Stimulated activated CD4-positive, alpha-beta T cell treated with anti-CD3 and anti-CD28 coated beads, Interleukin-12 subunit alpha, Interleukin-12 subunit beta, amount 100 ng/mL, for 24 hours (primary cell): ENCODE measurements around the gene ZWILCH.
A peak's percentile ranks its signal among the peaks of the same experiment; 100 is the strongest.

Source experiments
- DNase-seq, 2 experiments: peaks; one replicate each; pipeline ENCODE4 v3.0.0-alpha.2; 2020; ENCODE audit warnings: low read depth in 2 of 2

ZWILCH gene

DNA sequence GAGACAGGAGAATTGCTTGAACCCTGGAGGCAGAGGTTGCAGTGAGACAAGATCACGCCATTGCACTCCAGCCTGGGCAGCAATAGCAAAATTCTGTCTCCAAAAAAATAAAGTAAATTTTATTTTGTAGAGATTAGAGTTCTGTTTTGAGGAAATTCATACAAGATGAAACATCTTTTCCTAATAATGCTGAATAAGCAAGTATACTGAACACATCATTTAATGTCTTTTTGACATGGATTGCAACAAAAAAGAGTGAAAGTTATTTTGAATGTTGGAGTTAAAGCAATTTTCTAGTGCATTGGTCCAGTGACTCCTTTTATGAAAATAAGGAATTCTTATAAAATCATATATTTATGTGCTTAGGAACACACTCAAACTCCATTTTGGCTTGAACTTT, 40.1 kb downstream of the ZWILCH start:
- no peak for DNase-seq

DNA sequence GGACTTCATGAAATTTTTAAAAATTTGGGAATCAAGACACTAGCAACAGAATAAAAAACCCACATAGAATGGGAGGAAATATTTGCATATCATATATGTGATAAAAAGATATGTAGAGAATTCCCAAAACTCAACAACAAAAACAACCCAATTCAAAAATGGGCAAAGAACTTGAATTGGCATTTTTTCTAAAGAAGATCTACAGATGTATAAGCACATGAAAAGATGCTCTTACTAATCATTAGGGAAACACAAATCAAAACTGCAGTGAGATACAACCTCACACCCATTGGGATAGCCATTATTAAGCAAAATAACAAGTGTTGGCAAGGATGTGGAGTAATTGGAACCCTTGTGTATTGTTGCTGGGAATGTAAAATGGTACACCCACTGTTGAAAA, 50.6 kb downstream of the ZWILCH start:
- DNase-seq, result no peak

DNA sequence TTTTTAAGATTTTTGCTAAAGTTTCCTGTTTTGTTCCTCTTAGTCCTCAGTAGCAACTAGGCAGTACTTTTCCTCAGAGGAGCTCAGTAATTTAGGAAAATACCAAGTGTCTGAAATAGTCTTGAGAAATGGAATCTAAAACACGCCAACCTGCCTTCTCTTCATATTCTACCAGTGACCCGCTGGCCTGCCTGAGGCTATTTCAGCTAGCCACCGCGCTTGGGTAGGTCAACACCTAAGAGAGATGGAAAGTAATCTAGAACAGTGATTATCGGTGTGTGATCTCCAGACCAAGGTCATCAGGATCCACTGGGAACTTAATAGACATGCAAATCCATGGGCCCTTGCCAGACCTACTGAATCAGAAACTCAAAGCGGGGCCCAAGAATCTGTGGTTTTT, 53.1 kb downstream of the ZWILCH start:
- no peak for DNase-seq

DNA sequence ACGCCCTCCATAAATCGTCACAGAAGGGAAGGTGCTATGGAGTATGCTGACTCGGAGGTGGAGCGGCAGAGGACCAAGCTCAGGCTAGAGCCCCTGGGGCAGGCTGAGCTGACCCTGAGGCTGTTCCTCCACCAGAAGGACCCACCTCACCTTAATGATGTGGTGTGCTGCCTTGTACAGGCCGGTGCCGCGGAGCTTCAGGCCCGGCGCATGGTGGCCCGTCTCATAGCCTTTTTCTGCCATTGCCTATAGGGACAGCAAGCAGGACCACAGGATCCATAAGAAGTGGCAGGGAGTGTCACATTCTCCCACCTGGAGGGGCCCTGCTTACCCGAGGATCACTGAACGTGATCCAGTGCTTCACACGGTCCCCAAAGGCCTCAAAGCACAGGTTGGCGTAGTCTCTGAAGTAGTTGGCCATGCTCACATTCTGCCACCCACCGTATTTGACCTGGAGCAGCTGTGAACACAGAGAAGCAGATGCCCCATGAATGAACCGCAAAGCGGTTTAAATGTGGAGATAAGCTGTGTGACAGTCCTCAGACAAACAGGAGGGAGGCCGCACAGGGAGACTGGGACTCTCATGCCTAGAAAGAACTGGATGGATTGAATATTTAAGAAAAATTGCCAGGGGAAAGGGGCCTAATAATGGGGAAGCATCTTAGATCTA, 55.9 kb downstream of the ZWILCH start:
- no peak for DNase-seq

DNA sequence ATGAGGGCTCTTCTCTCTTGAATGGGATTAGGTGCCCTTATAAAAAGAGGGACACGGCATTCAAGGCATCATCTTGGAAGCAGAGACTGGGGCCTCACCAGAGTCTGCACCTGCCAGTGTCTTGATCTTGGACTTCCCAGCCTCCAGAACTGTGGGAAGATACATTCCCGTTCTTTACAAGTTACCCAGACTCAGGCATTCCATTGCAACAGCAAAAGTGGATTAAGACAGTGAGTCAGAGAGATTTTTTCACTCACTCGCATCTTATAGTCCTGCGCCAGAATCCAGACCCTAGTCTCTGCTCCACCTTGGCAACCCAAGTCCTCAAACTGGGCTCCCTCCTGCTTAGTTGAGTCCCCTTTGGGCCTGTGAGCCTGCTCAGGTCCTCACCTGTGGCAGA, 58.0 kb downstream of the ZWILCH start:
- DNase-seq, result no peak

DNA sequence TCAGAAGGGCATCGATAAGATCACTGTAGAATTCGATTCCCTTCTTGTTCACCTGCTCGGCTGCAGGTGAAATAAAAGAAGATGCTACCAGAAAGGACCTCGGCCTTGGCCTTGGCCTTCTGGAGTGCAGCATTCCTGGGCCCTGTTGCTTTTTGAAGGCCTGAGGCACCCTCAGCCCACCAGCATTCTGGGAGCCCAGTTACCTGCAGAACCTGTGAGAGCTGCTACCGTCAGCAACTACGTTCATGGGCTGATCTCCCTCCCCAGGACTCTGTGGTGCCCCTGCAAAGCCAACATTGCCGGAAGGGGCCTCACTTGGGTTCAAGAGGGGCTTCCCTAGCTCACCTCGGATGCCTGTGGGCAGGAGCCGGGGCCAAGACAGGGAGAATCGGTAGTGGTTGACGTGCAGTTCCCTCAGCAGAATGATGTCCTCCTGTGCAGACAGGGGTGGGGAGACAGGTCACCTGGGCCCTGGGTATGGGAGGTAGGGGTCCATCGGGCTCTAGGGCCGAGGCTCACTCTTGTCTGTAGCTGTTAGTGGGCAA, 58.5 kb downstream of the ZWILCH start:
- no peak for DNase-seq

DNA sequence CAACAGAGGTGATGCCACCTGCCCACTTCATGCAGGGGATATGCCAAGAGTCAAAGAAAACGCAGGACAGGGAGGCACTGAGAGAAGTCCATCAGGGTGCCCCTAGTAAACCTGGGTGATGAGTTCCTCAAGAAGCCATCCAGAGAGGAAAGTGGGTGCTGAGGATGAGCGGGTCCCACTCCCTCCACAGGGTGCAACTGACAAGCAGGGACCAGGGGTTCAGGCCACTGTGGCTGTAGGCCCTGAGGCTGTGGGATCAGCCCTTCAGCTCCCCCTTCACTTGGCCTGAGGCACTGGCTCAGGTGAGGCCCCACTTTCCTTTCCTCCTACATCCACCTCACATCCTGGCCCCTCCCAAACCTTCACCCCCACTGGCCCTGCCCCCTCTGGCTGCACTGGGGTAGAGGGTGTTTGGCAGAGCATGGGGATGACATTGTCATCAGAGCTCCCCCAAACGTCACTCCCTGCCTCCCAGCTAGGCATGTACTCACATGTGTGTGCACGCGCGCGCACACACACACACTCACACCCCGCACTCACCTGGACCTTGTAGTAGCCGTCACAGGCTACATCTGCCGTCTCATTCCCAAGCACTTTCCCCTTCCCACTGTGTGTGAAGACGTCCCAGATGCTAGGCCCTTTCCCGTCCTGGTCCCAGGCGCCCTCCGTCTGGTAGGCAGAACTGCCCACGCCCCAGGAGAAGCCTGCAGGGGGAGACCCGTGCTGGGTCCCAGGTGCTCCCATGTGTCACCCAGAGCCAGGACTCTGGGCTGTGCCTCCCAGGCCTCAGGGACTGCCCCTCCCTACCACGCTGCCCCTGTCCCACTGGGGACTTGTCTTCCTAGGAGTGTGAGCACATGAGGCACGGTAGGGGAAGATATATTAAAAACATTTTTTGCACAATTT, 59.3 kb downstream of the ZWILCH start:
- no peak for DNase-seq

DNA sequence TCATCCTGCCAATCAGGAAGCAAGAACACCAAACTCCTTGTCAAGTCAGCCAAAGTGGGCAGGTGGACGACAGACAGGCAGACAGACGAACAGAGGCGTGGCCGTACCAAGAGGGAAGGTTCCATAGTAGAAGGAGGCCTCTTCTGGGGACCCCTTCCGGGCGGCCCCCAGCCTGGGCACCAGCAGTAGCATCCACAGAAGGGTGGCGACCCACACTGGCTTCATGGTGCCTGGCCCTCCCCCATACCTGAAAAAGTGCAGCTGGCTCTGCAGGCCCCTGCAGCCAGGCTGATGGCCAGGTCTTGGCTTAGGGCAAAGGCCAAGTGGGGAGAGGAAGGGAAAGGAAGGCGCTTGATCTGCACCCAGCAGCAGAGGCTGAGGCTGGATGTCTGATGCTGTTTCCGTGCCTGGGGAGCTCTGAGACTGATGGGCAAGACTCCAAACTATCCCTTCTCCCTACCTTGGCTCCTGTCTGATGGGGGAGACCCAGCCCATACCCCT, 60.1 kb downstream of the ZWILCH start:
- no peak for DNase-seq

DNA sequence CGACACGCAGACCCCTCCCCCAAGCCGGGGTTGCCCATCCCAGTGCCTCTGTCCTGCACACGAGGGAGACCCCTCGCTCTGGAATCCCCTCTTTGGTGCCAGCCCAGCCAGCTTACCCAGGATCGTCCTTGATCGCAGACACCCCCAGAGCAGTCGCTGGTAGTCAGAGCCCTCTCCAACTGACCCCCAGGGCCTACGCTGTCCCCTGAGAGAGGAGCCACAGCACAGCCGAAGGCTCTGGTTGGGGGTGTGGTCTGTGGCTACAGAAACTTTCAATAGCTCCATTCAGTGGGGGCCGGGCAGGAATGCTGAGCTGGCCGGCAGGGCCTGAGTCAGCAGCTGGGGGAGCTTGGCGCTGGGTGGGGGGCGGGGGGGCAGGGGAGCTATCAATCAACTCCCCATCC, 60.6 kb downstream of the ZWILCH start, which contains the start of gene LCTL:
TSS of gene LCTL (minus strand) at position 258 of the 404 bp plus-strand sequence. CDS start 633 bp downstream, outside the sequence.
- DNase-seq, result no peak

DNA sequence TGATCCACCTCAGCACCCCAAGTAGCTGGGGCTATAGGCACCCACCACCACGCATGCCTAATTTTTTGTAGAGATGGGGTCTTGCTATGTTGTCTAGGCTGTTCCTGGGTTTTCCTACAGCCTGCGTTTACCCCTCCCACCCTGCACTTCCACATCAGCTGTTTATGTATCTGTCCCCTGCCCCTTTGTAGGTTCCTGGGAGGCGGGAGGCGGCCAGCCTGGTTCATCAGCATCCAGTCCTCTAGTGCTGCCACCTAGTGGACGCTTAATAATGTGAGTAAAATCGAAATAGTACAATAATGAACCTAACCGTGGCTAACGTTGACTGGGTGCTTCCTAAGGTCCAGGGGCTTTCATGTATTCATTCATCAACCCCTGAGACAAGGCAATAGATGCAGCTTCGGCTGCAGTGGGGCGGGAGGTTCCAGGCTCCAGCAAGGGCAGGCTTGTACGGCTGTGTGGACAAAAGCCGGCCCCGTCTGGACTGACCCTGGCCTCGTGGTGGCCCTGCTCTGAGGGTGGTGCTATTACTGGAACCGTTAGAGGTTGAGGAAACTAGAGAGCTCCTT, 61.9 kb downstream of the ZWILCH start:
- peak; percentile 15 to 33 for DNase-seq

DNA sequence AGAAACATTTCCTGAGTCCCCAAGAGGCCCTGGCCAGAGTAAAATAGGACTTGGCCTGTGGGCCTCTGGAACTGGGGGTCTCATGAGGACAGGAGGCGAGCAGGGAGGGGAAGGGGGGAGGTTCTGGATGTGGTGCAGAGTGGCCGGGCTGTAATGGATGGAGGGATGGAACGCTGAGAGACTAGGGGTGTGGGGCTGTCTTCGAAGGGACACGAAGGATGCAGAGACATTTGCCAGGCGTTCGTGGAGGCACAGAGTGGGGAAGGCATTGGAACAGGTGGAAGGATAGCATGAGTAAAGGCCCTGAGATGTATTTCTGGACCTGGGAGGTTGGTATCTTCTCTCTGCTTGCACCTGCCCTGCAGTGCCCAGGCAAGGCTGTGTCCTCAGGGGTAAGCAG, 62.8 kb downstream of the ZWILCH start:
- no peak for DNase-seq

DNA sequence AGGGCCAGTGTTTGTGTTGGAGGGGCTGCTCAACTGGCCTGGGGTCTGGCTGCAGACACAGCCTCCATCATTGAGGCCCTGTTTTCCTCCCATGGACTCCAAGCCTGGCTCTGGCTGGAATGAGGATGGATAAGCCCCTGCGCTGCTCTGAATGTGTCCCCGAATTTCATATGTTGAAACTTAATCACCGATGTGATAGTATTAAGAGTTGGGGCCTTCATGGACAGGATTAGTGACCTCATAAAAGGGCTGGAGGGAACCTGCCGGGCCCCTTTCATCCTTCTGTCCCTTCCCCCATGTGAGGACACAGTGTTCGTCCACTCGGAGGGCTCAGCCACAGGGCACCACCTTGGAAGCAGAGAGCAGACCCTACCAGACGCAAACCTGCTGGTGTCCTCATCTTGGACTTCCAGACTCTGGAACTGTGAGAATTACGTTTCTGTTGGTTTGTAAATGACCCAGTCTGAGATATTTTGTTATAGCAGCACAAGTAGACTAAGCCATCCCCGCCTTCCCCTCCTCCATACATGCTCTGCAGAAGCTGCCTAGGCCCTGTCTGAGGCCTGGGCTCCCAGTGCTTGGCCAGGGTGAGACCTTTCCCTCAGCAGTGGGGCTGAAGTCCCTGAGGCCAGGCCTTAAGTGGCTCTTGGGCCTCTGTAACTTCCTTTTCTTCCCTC, 64.5 kb downstream of the ZWILCH start:
- no peak for DNase-seq

DNA sequence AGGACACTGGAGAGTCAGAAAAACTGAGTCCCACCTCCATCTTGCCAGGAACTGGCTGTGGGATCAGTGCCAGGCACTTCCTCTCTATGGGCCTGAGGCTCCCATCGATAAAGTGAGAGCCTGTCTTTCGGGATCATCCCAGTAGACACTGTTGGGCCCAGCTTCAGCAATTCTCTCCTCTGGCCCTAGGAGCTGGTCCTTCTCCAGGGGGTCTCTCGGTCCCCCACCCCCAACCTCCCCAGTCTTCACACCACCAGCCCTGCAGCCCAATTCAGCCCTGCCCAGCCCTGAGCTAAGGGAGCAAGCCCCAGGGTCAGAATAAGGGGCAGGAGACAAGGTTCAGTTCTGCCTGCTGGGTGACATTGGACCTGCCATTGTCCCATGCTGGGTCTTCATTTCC, 65.2 kb downstream of the ZWILCH start:
- no peak for DNase-seq

DNA sequence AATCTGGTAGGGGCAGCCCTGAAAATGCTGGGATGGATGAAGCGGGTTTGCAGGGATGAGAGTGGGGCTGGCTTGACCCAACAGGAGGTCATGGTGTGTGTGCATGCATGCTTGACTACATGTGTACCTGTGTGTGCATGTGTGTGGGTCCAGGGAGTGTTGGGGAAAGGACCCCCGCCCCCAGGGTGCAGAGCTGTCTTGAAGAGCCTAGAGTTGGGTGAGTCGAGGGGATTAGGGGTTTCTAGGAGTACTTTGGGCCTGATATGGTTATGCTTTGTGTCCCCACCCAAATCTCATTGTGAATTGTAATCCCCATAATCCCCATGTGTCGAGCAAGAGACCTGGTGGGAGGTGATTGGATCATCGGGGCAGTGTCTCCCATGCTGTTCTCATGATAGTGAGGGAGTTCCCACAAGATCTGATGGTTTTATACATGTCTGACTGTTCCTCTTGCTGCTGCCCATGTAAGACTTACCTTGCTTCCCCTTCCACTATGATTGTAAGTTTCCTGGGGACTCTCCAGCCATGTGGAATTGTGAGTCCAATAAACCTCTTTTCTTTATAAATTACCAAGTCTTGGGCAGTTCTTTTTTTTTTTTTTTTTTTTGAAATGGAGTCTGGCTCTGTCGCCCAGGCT, 65.8 kb downstream of the ZWILCH start:
- DNase-seq, result no peak

DNA sequence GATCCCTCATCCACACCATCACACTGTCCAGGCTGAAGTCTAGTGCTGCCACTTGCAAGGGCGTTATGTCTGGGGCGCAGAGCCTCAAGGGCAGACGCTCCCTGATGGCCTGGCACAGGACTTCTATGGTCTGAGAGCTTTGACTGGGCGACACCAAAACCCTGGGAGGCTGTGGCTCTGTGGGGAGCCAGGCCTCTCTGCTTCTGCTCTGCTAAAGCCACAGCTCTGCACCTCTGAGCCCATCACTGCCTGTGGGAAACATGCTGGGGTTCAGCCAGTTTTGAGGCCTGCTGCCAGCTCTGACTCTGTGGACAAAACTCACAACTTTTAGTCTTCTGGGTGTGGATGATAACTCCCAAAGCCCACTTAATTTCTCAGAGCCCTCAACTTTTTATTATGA, 67.0 kb downstream of the ZWILCH start:
- DNase-seq, result no peak

DNA sequence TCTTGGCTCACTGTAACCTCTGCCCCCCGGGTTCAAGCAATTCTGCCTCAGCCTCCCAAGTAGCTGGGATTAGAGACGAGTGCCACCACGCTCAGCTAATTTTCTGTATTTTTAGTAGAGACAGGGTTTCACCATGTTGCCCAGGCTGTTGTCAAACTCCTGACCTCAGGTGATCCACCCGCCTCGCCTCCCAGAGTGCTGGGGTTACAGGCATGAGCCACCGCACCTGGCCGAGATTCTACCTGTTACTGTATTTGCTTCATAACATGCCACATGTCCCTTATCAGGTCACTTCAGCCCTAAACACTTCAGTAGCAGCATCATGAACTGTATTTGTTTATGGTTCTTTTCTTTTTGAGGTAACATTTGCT, 68.2 kb downstream of the ZWILCH start:
- no peak for DNase-seq

DNA sequence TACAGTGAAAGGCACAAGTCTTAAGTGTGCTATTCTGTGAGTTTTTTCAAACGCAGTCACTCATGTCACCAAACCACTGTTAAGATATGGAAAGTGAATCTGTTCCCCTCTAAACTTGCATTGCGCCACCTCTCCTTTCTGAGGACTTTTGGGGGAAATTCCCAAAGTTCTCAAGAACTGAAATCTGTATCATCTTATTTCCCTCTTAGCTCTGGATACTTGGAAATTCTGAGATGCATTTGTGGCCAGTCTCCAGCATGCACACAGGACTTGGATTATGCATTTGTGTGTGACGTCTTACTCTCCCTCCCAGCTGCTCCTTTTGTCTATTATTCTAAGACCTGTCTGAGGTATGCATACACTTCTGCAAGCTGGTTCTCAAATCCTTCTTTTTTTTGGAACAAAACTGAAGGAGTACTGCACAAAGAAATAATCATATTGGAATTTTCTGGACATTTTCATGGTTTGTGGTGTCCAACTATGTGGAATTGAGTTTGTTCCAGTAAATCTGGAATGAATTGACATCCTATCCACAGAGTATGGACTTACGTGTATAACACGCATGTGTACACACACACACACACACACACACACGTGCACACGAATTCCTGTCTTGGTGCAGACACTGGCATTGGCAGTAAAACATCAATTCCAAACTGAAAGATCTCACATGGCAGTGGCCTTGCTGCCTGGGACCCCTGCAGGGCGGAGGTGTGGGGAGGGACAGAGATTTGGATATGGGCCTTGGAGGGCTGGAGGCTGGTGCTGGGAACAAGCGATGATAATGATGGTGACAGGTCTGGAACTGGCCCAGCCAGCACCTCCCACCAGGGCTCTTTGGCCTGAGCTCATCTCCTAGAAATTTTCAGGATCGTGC, 68.8 kb downstream of the ZWILCH start:
- no peak for DNase-seq

DNA sequence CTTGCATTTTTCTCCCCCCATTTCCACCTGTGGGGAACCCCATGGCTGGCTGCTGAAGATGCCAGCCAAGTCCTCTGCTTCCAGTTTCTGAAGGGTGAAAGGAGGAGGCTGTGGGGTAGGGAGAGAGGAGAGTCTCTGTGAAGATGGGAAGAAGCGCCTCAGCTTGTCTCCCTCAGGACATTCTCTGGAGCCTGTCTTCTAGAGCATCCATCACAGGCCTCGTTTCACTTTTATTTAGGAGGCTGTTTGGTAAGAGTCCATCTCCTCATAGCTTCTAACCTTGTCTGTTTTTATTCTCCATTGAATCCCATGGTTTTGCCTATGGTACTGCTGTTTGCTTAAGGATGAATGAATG, 69.4 kb downstream of the ZWILCH start:
- DNase-seq, result no peak

DNA sequence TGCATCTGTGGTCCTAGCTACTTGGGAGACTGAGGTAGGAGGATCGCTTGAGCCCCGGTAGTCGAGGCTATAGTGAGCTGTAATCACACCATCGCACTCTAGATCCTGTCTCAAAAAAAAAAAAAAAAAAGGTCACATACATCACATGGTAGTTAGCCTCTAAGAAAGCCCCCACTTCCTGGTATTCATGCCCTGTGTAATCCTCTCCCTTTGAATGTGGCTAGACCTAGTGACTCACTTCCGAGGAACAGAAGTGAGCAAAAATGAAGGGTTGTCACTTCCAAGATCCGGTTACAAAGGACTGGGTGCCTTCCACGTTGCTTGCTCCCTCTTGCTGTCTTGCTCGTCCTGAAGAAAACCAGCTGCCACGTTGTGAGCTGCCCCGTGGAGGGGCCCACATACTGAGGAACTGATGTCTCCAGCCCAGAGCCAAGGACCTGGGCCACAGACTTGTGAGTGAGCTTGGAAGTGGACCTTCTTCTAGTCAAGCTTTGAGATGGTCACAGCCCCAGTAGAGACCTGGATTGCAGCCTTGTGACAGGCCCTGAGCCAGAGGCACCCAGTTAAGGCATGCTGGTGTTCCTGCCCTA, 73.3 kb downstream of the ZWILCH start:
- DNase-seq, result no peak

DNA sequence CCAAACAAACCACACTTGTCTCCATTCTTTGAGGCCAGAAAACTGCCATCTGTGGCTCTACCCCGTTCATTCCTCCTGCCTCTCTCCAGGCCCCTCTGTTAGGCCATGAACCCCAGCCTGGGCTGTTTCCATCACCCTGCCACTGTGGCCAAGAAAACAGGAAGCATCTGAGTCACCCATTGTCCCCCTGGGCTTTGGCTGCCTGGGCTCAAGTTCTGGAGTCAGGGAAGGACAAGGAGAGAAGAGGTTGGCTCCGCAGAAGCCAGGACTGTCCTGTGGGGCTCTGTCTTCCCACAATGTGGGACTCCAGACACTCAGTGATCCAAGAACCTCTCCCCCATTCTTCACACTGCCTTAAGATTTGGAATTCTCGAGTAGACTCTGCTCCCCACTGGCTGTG, 75.5 kb downstream of the ZWILCH start:
- no peak for DNase-seq
